PC-9 (cell line): ENCODE results near the gene RBL2. TPM values are rescaled to one million over a fixed set of nuclear protein-coding genes. Genes with fewer than 3 reads are reported as not detected.

Experiments used
- BruUV-seq: library from RNA; stranded (reverse); fragments of 400-500 nt; replicated peaks from 2 replicates; lab custom pipeline; 2021; lab: Mats Ljungman, UMichigan
- CTCF ChIA-PET: fragments of 300-600 bp; sonication (Branson Sonifier 250); formaldehyde crosslinking; loops from one replicate; lab custom pipeline; 2022; ENCODE audit warnings: antibody characterized with exemption; lab: Charles Lee
- POLR2A ChIA-PET: fragments of 300-600 bp; sonication (Branson Sonifier 250); formaldehyde crosslinking; loops from one replicate; lab custom pipeline; 2022; ENCODE audit warnings: antibody characterized with exemption; ENCODE audit not compliant: unreplicated experiment; lab: Charles Lee
- DNase-seq, 2 experiments: peaks; one replicate each; pipeline versions ENCODE4 v3.0.0 to v3.0.0-alpha.2; 2015 to 2022; ENCODE audit warnings: mixed read lengths in 1 of 2
- H2AFZ ChIP-seq: fragments of 200-600 bp; sonication (generic); 2 replicates; pipeline ENCODE4 v1.8.1; 2017; ENCODE audit warnings: antibody characterized with exemption
- H3F3A ChIP-seq: fragments of 200-600 bp; sonication (generic); 2 replicates; pipeline ENCODE4 v1.8.1; 2017; ENCODE audit warnings: antibody characterized with exemption, mild to moderate bottlenecking, low read depth; ENCODE audit not compliant: insufficient read depth
- H3K27ac ChIP-seq: fragments of 200-600 bp; sonication (generic); 2 replicates; pipeline ENCODE4 v1.6.1; 2016; ENCODE audit warnings: mixed run types
- H3K27me3 ChIP-seq: fragments of 200-600 bp; sonication (generic); 2 replicates; pipeline ENCODE4 v1.6.1; 2016; ENCODE audit warnings: low read depth, mixed run types; ENCODE audit not compliant: insufficient read depth
- H3K36me3 ChIP-seq: fragments of 200-600 bp; sonication (generic); 2 replicates; pipeline ENCODE4 v1.6.1; 2016; ENCODE audit warnings: low read depth, mixed run types
- H3K4me1 ChIP-seq: fragments of 200-600 bp; sonication (generic); replicated peaks from 2 replicates; pipeline ENCODE4 v1.6.1; 2016; ENCODE audit warnings: mixed run types; ENCODE audit not compliant: insufficient read depth
- H3K4me2 ChIP-seq: fragments of 200-600 bp; sonication (generic); 2 replicates; pipeline ENCODE4 v1.6.1; 2017; ENCODE audit warnings: mixed run types
- H3K4me3 ChIP-seq: fragments of 200-600 bp; sonication (generic); 2 replicates; pipeline ENCODE4 v1.6.1; 2016; ENCODE audit warnings: mixed run types
- H3K79me2 ChIP-seq: fragments of 200-600 bp; sonication (generic); 2 replicates; pipeline ENCODE4 v1.6.1; 2017; ENCODE audit warnings: low read depth, mixed run types
- H3K9me2 ChIP-seq: fragments of 200-600 bp; sonication (generic); 2 replicates; pipeline ENCODE4 v1.8.1; 2017; ENCODE audit warnings: mild to moderate bottlenecking; ENCODE audit not compliant: insufficient read depth
- H3K9me3 ChIP-seq: fragments of 200-600 bp; sonication (generic); 2 replicates; pipeline ENCODE4 v1.8.1; 2016; ENCODE audit warnings: low read depth; ENCODE audit not compliant: insufficient read depth
- H4K20me1 ChIP-seq: fragments of 200-600 bp; sonication (generic); 2 replicates; pipeline ENCODE4 v1.8.1; 2017; ENCODE audit not compliant: insufficient read depth
- CTCF ChIP-seq: fragments of 200-600 bp; sonication (generic); conservative IDR thresholded peaks from 2 replicates; pipeline ENCODE4 v1.6.1; 2017; ENCODE audit warnings: mixed run types, antibody characterized with exemption, mild to moderate bottlenecking, moderate library complexity
- EZH2 ChIP-seq: fragments of 200-600 bp; sonication (generic); IDR thresholded peaks from 2 replicates; pipeline ENCODE4 v1.8.0; 2017; ENCODE audit warnings: antibody characterized with exemption, low read depth
- intact Hi-C: fragments of 100-400 bp; cut with micrococcal nuclease; formaldehyde crosslinking; loops from one replicate; pipeline ENCODE4 v1.10.0; 2022; ENCODE audit not compliant: unreplicated experiment
- total RNA-seq: library from RNA; stranded (reverse); gene quantifications from 2 replicates; pipeline ENCODE4 v1.2.3, GENCODE V29; 2021

Gene RBL2
- total RNA-seq, 1 experiment from 2014 or later: 72.0 TPM

GRCh38 chr16:53518550-53519416 is 84.5 kb downstream of the RBL2 start:
- Histone ChIP-seq H3K27ac (no peak overlapping the region), H3K4me1 (no peaks in the 10 kb centered on the region), H3K4me3 (no peak overlapping the region), H3K9me2 (no peaks in the 10 kb centered on the region), H3K36me3 (no peaks in the 10 kb centered on the region), H3K4me2 (no peak overlapping the region), H4K20me1 (no peaks in the 10 kb centered on the region), H3K79me2 (no peaks in the 10 kb centered on the region), H3F3A (no peaks in the 10 kb centered on the region), H2AFZ (no peak overlapping the region), H3K27me3 (no peaks in the 10 kb centered on the region), H3K9me3 (no peaks in the 10 kb centered on the region)
- POLR2A ChIA-PET: no interaction called here
- no peak for DNase-seq
- CTCF ChIA-PET: no interaction called here
- no peak for TF ChIP-seq EZH2
- TF ChIP-seq CTCF: no peak
- no TSS peak for BruUV-seq
- intact Hi-C loops: no loop called here

DNA sequence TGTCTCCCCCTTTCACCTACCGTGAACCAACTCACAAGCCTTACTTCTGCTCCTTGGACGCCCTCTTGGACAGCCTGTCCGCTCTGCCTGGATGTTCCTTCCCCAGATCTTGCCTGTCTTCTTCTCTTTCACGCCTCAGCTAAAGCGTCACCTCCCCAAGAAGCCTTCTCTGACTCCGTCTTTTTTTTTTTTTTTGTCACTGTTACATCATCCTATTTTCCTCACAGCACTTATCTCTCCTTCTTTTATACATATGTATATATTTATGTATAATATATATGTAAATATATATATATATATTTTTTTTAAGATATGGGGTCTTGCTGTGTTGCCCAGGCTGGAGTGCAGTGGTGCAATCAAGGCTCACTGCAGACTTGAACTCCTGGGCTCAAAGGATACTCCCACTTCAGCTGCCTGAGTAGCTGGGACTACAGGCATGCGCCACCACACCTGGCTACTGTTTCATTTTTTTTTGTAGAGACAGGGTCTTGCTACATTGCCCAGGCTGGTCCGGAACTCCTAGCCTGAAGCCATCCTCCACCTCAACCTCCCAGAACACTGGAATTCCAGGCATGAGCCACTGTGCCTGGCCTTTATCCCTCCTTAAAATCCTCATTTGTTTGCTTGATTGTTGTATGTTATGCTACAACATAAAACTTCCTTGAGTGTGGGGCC is 85.3 kb downstream of the RBL2 start:
- H4K20me1 ChIP-seq: no peaks in the 10 kb centered on the region
- ChIA-PET POLR2A (no interaction called here), CTCF (no interaction called here)
- no peak for DNase-seq
- no peak overlapping the region for H3K4me2 ChIP-seq
- no peaks in the 10 kb centered on the region for H3K79me2 ChIP-seq
- no peaks in the 10 kb centered on the region for H3K36me3 ChIP-seq
- intact Hi-C loops: no loop called here
- no peaks in the 10 kb centered on the region for H3K9me3 ChIP-seq
- no peaks in the 10 kb centered on the region for H3K27me3 ChIP-seq
- no peak overlapping the region for H3K27ac ChIP-seq
- no peak overlapping the region for H3K4me3 ChIP-seq
- no peak overlapping the region for H2AFZ ChIP-seq
- H3K4me1 ChIP-seq: no peaks in the 10 kb centered on the region
- BruUV-seq: no TSS peak
- TF ChIP-seq CTCF (no peak), EZH2 (no peak)
- H3F3A ChIP-seq: no peaks in the 10 kb centered on the region
- H3K9me2 ChIP-seq: no peaks in the 10 kb centered on the region

DNA sequence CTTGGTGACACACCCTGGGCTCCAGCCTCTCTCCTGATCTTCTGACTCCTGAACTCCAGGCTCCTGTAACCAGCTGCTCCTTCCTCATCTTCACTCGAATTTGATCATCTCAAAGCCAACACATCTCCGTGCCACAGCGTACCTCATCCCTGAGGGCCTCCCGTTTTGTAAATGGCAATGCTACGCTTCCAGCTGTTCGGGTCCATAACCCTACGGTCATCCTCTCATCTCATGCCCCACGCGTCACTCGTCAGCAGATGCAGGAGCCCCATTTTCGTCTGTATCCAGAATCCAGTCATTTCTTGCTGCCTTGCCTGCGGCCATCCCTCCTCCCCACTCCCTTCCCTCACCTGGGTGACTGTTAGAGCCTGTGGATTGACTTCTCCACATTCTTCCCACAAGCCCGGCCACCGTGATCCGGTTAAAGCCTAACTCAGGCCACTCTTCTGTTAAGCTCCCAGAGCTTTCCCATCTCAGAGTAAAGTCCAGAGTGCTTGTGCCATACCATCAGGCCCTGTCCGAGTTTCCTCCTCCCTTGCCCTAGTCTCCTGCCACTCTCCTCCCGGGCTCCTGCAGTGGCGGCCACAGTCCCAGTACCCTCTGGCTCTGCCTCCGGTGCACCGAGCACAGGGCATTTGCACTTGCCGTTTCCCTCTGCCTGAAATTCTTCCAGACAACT is 89.0 kb downstream of the RBL2 start:
- intact Hi-C loops: no loop called here
- Histone ChIP-seq H3K27ac (no peak overlapping the region), H3K4me1 (no peaks in the 10 kb centered on the region), H2AFZ (no peak overlapping the region), H3K4me3 (no peak overlapping the region), H3K9me3 (no peaks in the 10 kb centered on the region), H3K79me2 (no peaks in the 10 kb centered on the region), H3K27me3 (no peaks in the 10 kb centered on the region), H3K9me2 (no peaks in the 10 kb centered on the region), H3K36me3 (no peaks in the 10 kb centered on the region), H4K20me1 (no peaks in the 10 kb centered on the region), H3K4me2 (no peak overlapping the region), H3F3A (no peaks in the 10 kb centered on the region)
- no peak for DNase-seq
- TF ChIP-seq EZH2 (no peak), CTCF (no peak)
- BruUV-seq: no TSS peak
- ChIA-PET CTCF (no interaction called here), POLR2A (no interaction called here)
